ENCODE measurements around the gene BMP6.

DNA sequence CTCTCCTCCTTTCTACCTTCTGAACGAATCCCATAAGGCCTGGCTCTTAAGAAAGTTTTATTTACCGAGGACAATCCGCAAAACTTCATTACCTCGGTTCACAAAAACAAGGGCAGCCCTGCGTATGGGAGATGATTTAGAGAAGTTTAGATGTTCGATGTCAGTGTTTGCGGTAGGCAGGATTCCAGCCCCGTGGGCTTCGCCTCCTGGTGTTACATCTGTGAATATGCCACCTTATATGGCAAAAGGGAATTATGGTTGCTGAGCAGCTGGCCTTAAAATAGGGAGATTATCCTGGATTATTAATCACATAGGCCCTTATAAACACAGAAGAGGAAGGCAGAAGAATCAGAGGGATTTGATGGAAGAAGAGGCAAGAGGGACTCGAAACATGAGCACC is 21.1 kb downstream of the BMP6 start:
- no peak for TF ChIP-seq CTCF (conservative IDR thresholded peaks at IDR 0.05; ENCODE audit: low read depth, low read length)
- no peak for TF ChIP-seq EZH2phosphoT487 (IDR thresholded peaks at IDR 0.05; ENCODE audit: borderline replicate concordance, low read length)

Data from PC-3 (cell line).